HG03520 (cell line): Measurements from ENCODE around the gene NUFIP1.
"Not testable (repeated sequence)": the region's sequence is repeated elsewhere in the genome, so short reads cannot be mapped to it uniquely, and the experiment has no call there.

Experiments
- ATAC-seq: cut with Tn5 transposase; IDR thresholded peaks from one replicate; pipeline ENCODE4 v1.9.1; 2021; ENCODE audit warnings: mild to moderate bottlenecking, moderate library complexity; ENCODE audit not compliant: unreplicated experiment

The NUFIP1 gene

GRCh38 chr13:44989071-44989889, at the start of gene NUFIP1, which contains the start of gene GPALPP1:
NUFIP1 (minus strand) TSS chr13:44989471; CDS start chr13:44989436, 35 bp downstream.
GPALPP1 (plus strand) TSS chr13:44989538; CDS start chr13:44989655, 117 bp downstream.
- peak; percentile 97 for ATAC-seq

GRCh38 chr13:45036206-45036605, 46.9 kb upstream of the NUFIP1 start:
- ATAC-seq, result no peak

GRCh38 chr13:45034342-45034741, 45.1 kb upstream of the NUFIP1 start:
- no peak for ATAC-seq

- no peak for ATAC-seq
These were observed 35.6 kb upstream of the NUFIP1 start for GRCh38 chr13:45024847-45025246.

GRCh38 chr13:45021250-45021649, 32.0 kb upstream of the NUFIP1 start:
- ATAC-seq, result no peak

GRCh38 chr13:45019981-45020380, 30.7 kb upstream of the NUFIP1 start:
- not testable (repeated sequence) for ATAC-seq

GRCh38 chr13:45016792-45017425, 27.6 kb upstream of the NUFIP1 start:
- no peak for ATAC-seq

GRCh38 chr13:45015300-45015699, 26.0 kb upstream of the NUFIP1 start:
- no peak for ATAC-seq

GRCh38 chr13:45011198-45011597, 21.9 kb upstream of the NUFIP1 start:
- ATAC-seq, result no peak

- ATAC-seq, result no peak
These were observed 18.6 kb upstream of the NUFIP1 start for GRCh38 chr13:45007823-45008222.

GRCh38 chr13:45007225-45007624, 18.0 kb upstream of the NUFIP1 start:
- ATAC-seq, result no peak

GRCh38 chr13:45004096-45004495, 14.8 kb upstream of the NUFIP1 start:
- no peak for ATAC-seq

GRCh38 chr13:45003417-45003816, 14.1 kb upstream of the NUFIP1 start:
- ATAC-seq, result no peak

GRCh38 chr13:44989941-44990340, 670 bp upstream of the NUFIP1 start:
- ATAC-seq, result no peak

- no peak for ATAC-seq
These were observed 10.9 kb downstream of the NUFIP1 start for GRCh38 chr13:44978328-44978727.

GRCh38 chr13:44976949-44977583, 12.2 kb downstream of the NUFIP1 start:
- no peak for ATAC-seq

- no peak for ATAC-seq
These were observed 13.1 kb downstream of the NUFIP1 start for GRCh38 chr13:44976196-44976595.

GRCh38 chr13:44974056-44974793, 15.0 kb downstream of the NUFIP1 start:
- ATAC-seq, result no peak

GRCh38 chr13:44972956-44973581, 16.2 kb downstream of the NUFIP1 start:
- no peak for ATAC-seq
